K562 treated with DMSO at 1 percent for 12 hours (cell line): Measurements from ENCODE around the gene ABCC2. TPM values are rescaled to one million over a fixed set of nuclear protein-coding genes. Genes with fewer than 3 reads are reported as not detected.

ENCODE experiments used
- total RNA-seq: library from RNA; unstranded; fragments of 300-600 nt; gene quantifications from 2 replicates; pipeline ENCODE4 v1.2.3, GENCODE V29; 2022; ENCODE audit not compliant: insufficient read depth

ABCC2 gene
- total RNA-seq = 0.10 TPM in 1 of 2 replicates, not detected in the other

GRCh38 chr10:99782447-99783286 lies at the start of gene ABCC2:
ABCC2 (plus strand) TSS chr10:99782640; CDS start chr10:99782845, 205 bp downstream.

Other genes starting within 250 kb of the ABCC2 start
- gene NKX2-3, start 249.7 kb upstream of the ABCC2 start, total RNA-seq = not detected in 2 replicates
- gene SLC25A28, start 162.2 kb upstream of the ABCC2 start, total RNA-seq = 8.1 and 12.9 TPM in 2 replicates
- gene ENTPD7, start 123.1 kb upstream of the ABCC2 start, total RNA-seq = 2.4 and 8.3 TPM in 2 replicates
- 10.6 and 19.2 TPM in 2 replicates for gene COX15, start 50.5 kb upstream of the ABCC2 start, total RNA-seq
- 17.6 and 19.3 TPM in 2 replicates for gene CUTC, start 50.4 kb upstream of the ABCC2 start, total RNA-seq
- gene DNMBP, start 227.3 kb downstream of the ABCC2 start, total RNA-seq = 1.9 and 8.1 TPM in 2 replicates